DMS53 treated with DMSO at 0.1 percent for 48 hours (cell line): Measurements from ENCODE around the gene PRTG.

Source experiments
- DNase-seq: peaks from one replicate; lab custom pipeline; 2025; ENCODE audit not compliant: unreplicated experiment; lab: John Stamatoyannopoulos, UW

The PRTG gene

DNA sequence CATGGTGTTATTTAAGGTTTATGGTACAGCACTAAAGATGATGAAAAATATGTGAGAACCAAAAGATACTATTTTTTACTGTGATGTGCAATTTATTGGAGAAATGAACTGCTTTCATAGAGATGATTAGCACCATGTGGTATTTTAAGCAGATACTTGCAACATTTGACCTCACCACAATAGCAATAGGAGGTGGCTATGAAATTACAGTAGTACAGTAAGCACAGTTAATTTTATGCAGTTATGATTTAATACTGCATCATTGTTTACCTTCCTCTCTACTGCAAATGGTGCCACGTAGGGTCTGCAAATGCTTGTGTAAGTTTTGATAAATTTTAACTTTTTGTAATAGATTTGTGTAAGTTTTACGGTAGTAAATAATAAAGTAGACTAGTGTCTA lies 168.9 kb downstream of the PRTG start:
- DNase-seq = no peak

DNA sequence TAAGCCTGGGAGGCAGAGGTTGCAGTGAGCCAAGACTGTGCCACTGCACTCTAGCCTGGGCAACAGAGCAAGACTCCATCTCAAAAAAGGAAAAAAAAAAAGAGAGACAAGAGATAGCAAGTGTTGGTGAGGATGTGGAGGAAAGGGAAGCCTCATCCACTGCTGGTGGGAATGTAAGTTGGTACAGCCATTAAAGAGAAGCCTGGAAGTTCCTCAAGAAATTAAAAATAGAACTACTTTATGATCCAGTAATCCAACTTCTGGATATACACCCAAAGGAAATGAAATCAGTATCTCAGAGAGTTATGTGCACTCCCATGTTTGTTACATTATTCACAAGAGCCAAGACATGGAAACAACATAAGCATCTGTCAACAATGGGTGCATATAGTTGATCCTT lies 169.7 kb downstream of the PRTG start:
- DNase-seq = no peak

- no peak for DNase-seq
These were observed 178.4 kb downstream of the PRTG start for GRCh38 chr15:55564347-55565145.

DNA sequence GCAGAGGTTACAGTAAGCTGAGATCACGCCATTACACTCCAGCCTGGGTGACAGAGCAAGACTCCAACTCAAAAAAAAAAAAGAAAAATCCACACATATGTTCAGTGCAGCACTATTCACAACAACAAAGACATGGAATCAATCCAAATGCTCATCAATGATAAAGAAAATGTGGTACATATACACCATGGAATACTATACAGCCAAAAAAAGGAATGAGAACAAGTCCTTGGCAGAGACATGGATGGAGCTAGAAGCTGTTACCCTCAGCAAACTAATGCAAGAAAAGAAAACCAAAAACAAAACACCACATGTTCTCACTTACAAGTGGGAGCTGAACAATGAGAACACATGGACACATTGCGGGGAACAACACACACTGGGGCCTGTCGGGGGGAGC lies 180.4 kb downstream of the PRTG start:
- DNase-seq = no peak
